GM18867 (cell line): ENCODE measurements around the gene COL6A1.
"Not testable (repeated sequence)": the region's sequence is repeated elsewhere in the genome, so short reads cannot be mapped to it uniquely, and the experiment has no call there.

ENCODE experiments used
- ATAC-seq: cut with Tn5 transposase; IDR thresholded peaks from one replicate; pipeline ENCODE4 v1.9.1; 2021; ENCODE audit warnings: mild to moderate bottlenecking, moderate library complexity; ENCODE audit not compliant: unreplicated experiment

COL6A1 gene

GRCh38 chr21:45966791-45967394 is 14.7 kb upstream of the COL6A1 start:
- no peak for ATAC-seq

GRCh38 chr21:45969921-45970673 is 11.5 kb upstream of the COL6A1 start:
- ATAC-seq: no peak

GRCh38 chr21:45970674-45971615 is 10.6 kb upstream of the COL6A1 start:
- no peak for ATAC-seq

GRCh38 chr21:45971616-45972352 is 9.8 kb upstream of the COL6A1 start:
- no peak for ATAC-seq

GRCh38 chr21:45972353-45972715 is 9.2 kb upstream of the COL6A1 start:
- ATAC-seq: no peak

GRCh38 chr21:45972716-45973474 is 8.7 kb upstream of the COL6A1 start:
- no peak for ATAC-seq

- ATAC-seq: no peak
These were observed 8.0 kb upstream of the COL6A1 start for GRCh38 chr21:45973475-45974072.

- ATAC-seq: no peak
These were observed 7.2 kb upstream of the COL6A1 start for GRCh38 chr21:45974073-45975019.

GRCh38 chr21:45975020-45975666 is 6.4 kb upstream of the COL6A1 start:
- ATAC-seq: no peak

- ATAC-seq: not testable (repeated sequence)
These were observed 5.7 kb upstream of the COL6A1 start for GRCh38 chr21:45975667-45976409.

- ATAC-seq: no peak
These were observed 4.8 kb upstream of the COL6A1 start for GRCh38 chr21:45976701-45977311.

- no peak for ATAC-seq
These were observed 4.2 kb upstream of the COL6A1 start for GRCh38 chr21:45977396-45977795.

GRCh38 chr21:45979141-45979631 is 2.4 kb upstream of the COL6A1 start:
- no peak for ATAC-seq

- no peak for ATAC-seq
These were observed 1.9 kb upstream of the COL6A1 start for GRCh38 chr21:45979651-45980050.

- ATAC-seq: no peak
These were observed 1.3 kb upstream of the COL6A1 start for GRCh38 chr21:45980271-45980670.

GRCh38 chr21:45980697-45981096 is 873 bp upstream of the COL6A1 start:
- ATAC-seq: no peak
